Measurements from ENCODE around the gene NACC2. TPM values are rescaled to one million over a fixed set of nuclear protein-coding genes. Genes with fewer than 3 reads are reported as not detected.

Gene NACC2
- total RNA-seq, 2 donors from 2014 or later = 8.4 to 13.7 TPM

GRCh38 chr9:135961811-135962695 lies 133.0 kb downstream of the NACC2 start:
- H3K36me3 Mint-ChIP-seq (ENCODE audit: insufficient read depth in 2 of 2) = no peaks in the 10 kb centered on the region
- ATAC-seq (replicated peaks in 1 of 2) (no peak), DNase-seq (no peak)
- peak overlapping the region; percentile 52 for H3K27ac Mint-ChIP-seq
- H3K4me1 Mint-ChIP-seq (ENCODE audit: low read depth) = peaks cover 44% of the 10 kb centered on the region
- no peaks in the 10 kb centered on the region for H3K27me3 Mint-ChIP-seq (ENCODE audit: low read depth)
- no peaks in the 10 kb centered on the region for H3K9me3 Mint-ChIP-seq
- H3K4me3 Mint-ChIP-seq = peak overlapping the region; percentile 75 to 76

- Mint-ChIP-seq H3K4me1 (ENCODE audit: low read depth) (peaks cover 44% of the 10 kb centered on the region), H3K4me3 (peak within 1 kb of the TSS; percentile 93 to 94), H3K36me3 (ENCODE audit: insufficient read depth in 2 of 2) (no peaks in the 10 kb centered on the region), H3K27ac (peak within 1 kb of the TSS; percentile 69), H3K27me3 (ENCODE audit: low read depth) (no peaks in the 10 kb centered on the region), H3K9me3 (no peaks in the 10 kb centered on the region)
- ATAC-seq (replicated peaks in 1 of 2) = peak; percentile 93
- DNase-seq = peak; percentile 96 to 98
These were observed 133.8 kb downstream of the NACC2 start, which contains the start of gene UBAC1 for GRCh38 chr9:135961277-135961715. Gene UBAC1, minus strand, starts transcription at chr9:135961373. Its CDS starts 211 bp downstream, at chr9:135961162.

GRCh38 chr9:135960411-135961276 lies 134.4 kb downstream of the NACC2 start:
- H3K9me3 Mint-ChIP-seq = no peaks in the 10 kb centered on the region
- H3K27me3 Mint-ChIP-seq (ENCODE audit: low read depth) = no peaks in the 10 kb centered on the region
- H3K36me3 Mint-ChIP-seq (ENCODE audit: insufficient read depth in 2 of 2) = no peaks in the 10 kb centered on the region
- H3K4me3 Mint-ChIP-seq = peak overlapping the region; percentile 93 to 94
- DNase-seq (no peak), ATAC-seq (replicated peaks in 1 of 2) (peak in 1 of 2 donors; percentile 5)
- H3K4me1 Mint-ChIP-seq (ENCODE audit: low read depth) = peaks cover 44% of the 10 kb centered on the region
- peak overlapping the region; percentile 69 for H3K27ac Mint-ChIP-seq

GRCh38 chr9:135959814-135960213 lies 135.3 kb downstream of the NACC2 start:
- Mint-ChIP-seq H3K27ac (peak overlapping the region; percentile 69), H3K4me1 (ENCODE audit: low read depth) (peaks cover 44% of the 10 kb centered on the region), H3K36me3 (ENCODE audit: insufficient read depth in 2 of 2) (no peaks in the 10 kb centered on the region), H3K9me3 (no peaks in the 10 kb centered on the region), H3K4me3 (peak overlapping the region; percentile 93 to 94), H3K27me3 (ENCODE audit: low read depth) (no peaks in the 10 kb centered on the region)
- no peak for DNase-seq
- ATAC-seq (replicated peaks in 1 of 2) = no peak

GRCh38 chr9:135958485-135958884 lies 136.6 kb downstream of the NACC2 start:
- Mint-ChIP-seq H3K27ac (no peak overlapping the region), H3K4me1 (ENCODE audit: low read depth) (peaks cover 44% of the 10 kb centered on the region), H3K4me3 (peak overlapping the region in 1 of 2 donors; percentile 12), H3K9me3 (no peaks in the 10 kb centered on the region), H3K36me3 (ENCODE audit: insufficient read depth in 2 of 2) (peaks cover 2% of the 10 kb centered on the region in 2 donors), H3K27me3 (ENCODE audit: low read depth) (no peaks in the 10 kb centered on the region)
- ATAC-seq (replicated peaks in 1 of 2) (no peak), DNase-seq (no peak)

GRCh38 chr9:135957431-135957830 lies 137.7 kb downstream of the NACC2 start:
- DNase-seq (no peak), ATAC-seq (replicated peaks in 1 of 2) (no peak)
- no peak overlapping the region for H3K4me3 Mint-ChIP-seq
- no peaks in the 10 kb centered on the region for H3K9me3 Mint-ChIP-seq
- peaks cover 5 to 6% of the 10 kb centered on the region in 2 donors for H3K36me3 Mint-ChIP-seq (ENCODE audit: insufficient read depth in 2 of 2)
- H3K27me3 Mint-ChIP-seq (ENCODE audit: low read depth) = no peaks in the 10 kb centered on the region
- peaks cover 36% of the 10 kb centered on the region for H3K4me1 Mint-ChIP-seq (ENCODE audit: low read depth)
- no peak overlapping the region for H3K27ac Mint-ChIP-seq

GRCh38 chr9:135956802-135957174 lies 138.3 kb downstream of the NACC2 start:
- DNase-seq (no peak), ATAC-seq (replicated peaks in 1 of 2) (no peak)
- H3K4me3 Mint-ChIP-seq = no peak overlapping the region
- H3K27ac Mint-ChIP-seq = no peak overlapping the region
- H3K36me3 Mint-ChIP-seq (ENCODE audit: insufficient read depth in 2 of 2) = peaks cover 7 to 8% of the 10 kb centered on the region in 2 donors
- no peaks in the 10 kb centered on the region for H3K9me3 Mint-ChIP-seq
- H3K4me1 Mint-ChIP-seq (ENCODE audit: low read depth) = peaks cover 30% of the 10 kb centered on the region
- no peaks in the 10 kb centered on the region for H3K27me3 Mint-ChIP-seq (ENCODE audit: low read depth)

Other genes with a start within 250 kb of the NACC2 start
- 10 to 100 TPM; 42.2 to 53.4 TPM for gene CAMSAP1, start 187.7 kb downstream of the NACC2 start, total RNA-seq
- 10 to 100 TPM; 35.6 to 41.6 TPM for gene UBAC1, start 133.9 kb downstream of the NACC2 start, total RNA-seq
- gene TMEM250, start 23.6 kb upstream of the NACC2 start, total RNA-seq = 10 to 100 TPM; 23.1 to 23.5 TPM
- gene LHX3, start 109.8 kb upstream of the NACC2 start, total RNA-seq = under 1 TPM in 1 of 2 donors, not detected in 1; 0.17 TPM
- 10 to 100 TPM; 21.5 to 25.1 TPM for gene QSOX2, start 150.5 kb upstream of the NACC2 start, total RNA-seq
- not detected for gene CCDC187, start 208.8 kb upstream of the NACC2 start, total RNA-seq
- 10 to 100 TPM; 11.6 to 12.3 TPM for gene GPSM1, start 232.2 kb upstream of the NACC2 start, total RNA-seq